Upper lobe of right lung (tissue), 1 donor: ENCODE results near the gene SGSH. TPM values are rescaled to one million over a fixed set of nuclear protein-coding genes. Genes with fewer than 3 reads are reported as not detected.

Experiments
- ATAC-seq: fragments of 200-7000 bp; cut with Tn5 transposase; one replicate; pipeline ENCODE4 v1.9.1; 2020; ENCODE audit warnings: mild to moderate bottlenecking, moderate library complexity
- DNase-seq: peaks from one replicate; pipeline ENCODE4 v3.0.0-alpha.2; 2020
- H3K27ac ChIP-seq: fragments of 200-600 bp; one replicate; pipeline ENCODE4 v1.8.0; 2022
- H3K27me3 ChIP-seq: fragments of 200-600 bp; one replicate; pipeline ENCODE4 v1.8.0; 2022; ENCODE audit warnings: mild to moderate bottlenecking
- H3K36me3 ChIP-seq: fragments of 200-600 bp; one replicate; pipeline ENCODE4 v1.8.0; 2022
- H3K4me1 ChIP-seq: fragments of 200-600 bp; one replicate; pipeline ENCODE4 v1.8.0; 2022
- H3K4me3 ChIP-seq: fragments of 200-600 bp; one replicate; pipeline ENCODE4 v1.8.0; 2022; ENCODE audit warnings: mild to moderate bottlenecking
- H3K9me3 ChIP-seq: fragments of 200-600 bp; one replicate; pipeline ENCODE4 v1.8.0; 2022
- CTCF ChIP-seq: fragments of 200-600 bp; IDR thresholded peaks from one replicate; pipeline ENCODE4 v1.8.0; 2022; ENCODE audit warnings: antibody characterized with exemption
- intact Hi-C: fragments of 100-400 bp; cut with DNase I; formaldehyde crosslinking; loops from one replicate; pipeline ENCODE4 v1.11.0; 2022
- total RNA-seq: library from RNA; stranded (reverse); fragmentation: NEBNext Ultra II Directional; extraction: Animal tissue kit (Norgen Biotek cat#: 25700); gene quantifications from one replicate; pipeline ENCODE4 v1.2.1, GENCODE V29; 2021
- donor health status: DM: no; HTN: yes; CAD: no; lungs with severe emphysema.

SGSH gene
- total RNA-seq, 1 donor from 2014 or later, result 59.8 TPM

GRCh38 chr17:80227156-80227555, 7.0 kb upstream of the SGSH start:
- H3K36me3 ChIP-seq, result peaks cover 7% of the 10 kb centered on the region
- no peak for DNase-seq
- no peaks in the 10 kb centered on the region for H3K4me1 ChIP-seq
- H3K27ac ChIP-seq, result no peak overlapping the region
- no peaks in the 10 kb centered on the region for H3K27me3 ChIP-seq
- no peak for TF ChIP-seq CTCF
- H3K9me3 ChIP-seq, result no peaks in the 10 kb centered on the region
- intact Hi-C loops, result no loop called here
- H3K4me3 ChIP-seq, result no peak overlapping the region
- ATAC-seq, result no peak

- Histone ChIP-seq H3K27ac (no peak overlapping the region), H3K36me3 (peaks cover 7% of the 10 kb centered on the region), H3K9me3 (no peaks in the 10 kb centered on the region), H3K27me3 (no peaks in the 10 kb centered on the region), H3K4me3 (no peak overlapping the region), H3K4me1 (peaks cover 5% of the 10 kb centered on the region)
- DNase-seq (no peak), ATAC-seq (no peak)
- TF ChIP-seq CTCF, result no peak
- intact Hi-C loops, result no loop called here
These were observed 5.1 kb upstream of the SGSH start for GRCh38 chr17:80225230-80225629.

GRCh38 chr17:80224683-80225082, 4.5 kb upstream of the SGSH start:
- H3K4me1 ChIP-seq, result peaks cover 5% of the 10 kb centered on the region
- no peak for TF ChIP-seq CTCF
- no peak for ATAC-seq
- no peaks in the 10 kb centered on the region for H3K27me3 ChIP-seq
- DNase-seq, result no peak
- intact Hi-C loops, result no loop called here
- no peak overlapping the region for H3K4me3 ChIP-seq
- H3K36me3 ChIP-seq, result peaks cover 7% of the 10 kb centered on the region
- H3K27ac ChIP-seq, result no peak overlapping the region
- H3K9me3 ChIP-seq, result no peaks in the 10 kb centered on the region

DNA sequence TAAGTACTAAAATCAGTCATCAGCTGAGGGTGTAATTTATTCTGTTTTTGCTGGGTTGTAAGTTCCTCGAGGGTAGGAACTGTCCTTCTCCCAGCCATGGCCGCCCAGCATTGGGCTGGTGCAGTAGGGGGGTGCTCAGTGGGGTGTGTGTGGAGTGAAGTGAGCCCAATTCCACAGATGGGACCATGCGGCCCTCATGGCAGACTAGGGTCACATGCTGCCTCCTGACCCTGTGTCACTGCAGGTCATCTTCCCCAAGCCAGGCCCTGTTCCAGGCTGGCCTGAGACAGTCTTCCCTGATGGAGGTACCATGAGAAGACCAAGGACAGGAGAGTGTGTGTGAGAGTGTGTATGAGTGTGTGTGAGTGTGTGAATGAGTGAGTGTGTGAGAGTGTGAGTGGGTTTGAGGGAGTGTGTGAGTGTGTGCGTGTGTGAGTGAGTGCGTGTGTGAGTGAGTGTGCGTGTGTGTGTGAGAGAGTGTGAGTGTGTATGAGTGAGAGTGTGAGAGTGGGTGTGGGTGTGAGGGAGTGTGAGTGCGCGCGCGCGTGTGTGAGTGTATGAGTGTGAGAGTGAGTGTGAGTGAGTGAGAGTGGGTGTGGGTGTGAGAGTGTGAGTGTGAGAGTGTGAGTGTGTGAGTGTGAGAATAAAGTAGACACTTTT, 3.8 kb upstream of the SGSH start:
- Histone ChIP-seq H3K27ac (no peak overlapping the region), H3K4me3 (no peak overlapping the region), H3K9me3 (no peaks in the 10 kb centered on the region), H3K27me3 (no peaks in the 10 kb centered on the region), H3K36me3 (peaks cover 7% of the 10 kb centered on the region), H3K4me1 (peaks cover 9% of the 10 kb centered on the region)
- DNase-seq, result no peak
- intact Hi-C loops, result no loop called here
- ATAC-seq, result no peak
- TF ChIP-seq CTCF, result no peak

- peaks cover 13% of the 10 kb centered on the region for H3K4me1 ChIP-seq
- H3K27me3 ChIP-seq, result no peaks in the 10 kb centered on the region
- no peak for DNase-seq
- no peak overlapping the region for H3K27ac ChIP-seq
- no peak for ATAC-seq
- no peaks in the 10 kb centered on the region for H3K9me3 ChIP-seq
- no peak overlapping the region for H3K4me3 ChIP-seq
- no peak for TF ChIP-seq CTCF
- intact Hi-C loops, result no loop called here
- H3K36me3 ChIP-seq, result peaks cover 7% of the 10 kb centered on the region
These were observed 3.1 kb upstream of the SGSH start for GRCh38 chr17:80223142-80223815.
